Peyer's patch (tissue), 4 donors: ENCODE results near the gene PSMG4. TPM values are rescaled to one million over a fixed set of nuclear protein-coding genes. Genes with fewer than 3 reads are reported as not detected.
A peak's percentile ranks its signal among the peaks of the same experiment; 100 is the strongest.

Source experiments
- DNase-seq, 3 donors: peaks; one replicate each; pipeline ENCODE4 v3.0.0-alpha.2; 2017 to 2019
- H3K27ac ChIP-seq, 4 donors: fragments of 200-600 bp; sonication (generic); one replicate each; pipeline ENCODE4 v1.5.1; 2016 to 2019
- H3K27me3 ChIP-seq, 2 donors: fragments of 200-600 bp; sonication (generic); one replicate each; pipeline ENCODE4 v1.5.1; 2019
- H3K36me3 ChIP-seq, 3 donors: fragments of 200-600 bp; sonication (generic); one replicate each; pipeline ENCODE4 v1.5.1; 2016 to 2019
- H3K4me1 ChIP-seq, 4 donors: fragments of 200-600 bp; sonication (generic); one replicate each; pipeline ENCODE4 v1.5.1; 2016 to 2019
- H3K4me3 ChIP-seq, 4 donors: fragments of 200-600 bp; sonication (generic); 1 replicate in 3 of 4; 2 replicates in 1 of 4; pipeline ENCODE4 v1.5.1; 2016 to 2019; ENCODE audit warnings: mild to moderate bottlenecking in 1 of 4
- H3K9me3 ChIP-seq, 4 donors: fragments of 200-600 bp; sonication (generic); one replicate each; pipeline ENCODE4 v1.5.1; 2016 to 2019; ENCODE audit warnings: mild to moderate bottlenecking in 1 of 4
- POLR2A ChIP-seq, 2 donors: fragments of 450-650 bp; IDR thresholded peaks; one replicate each; pipeline ENCODE4 v1.5.1; 2017; ENCODE audit warnings: antibody characterized with exemption in 2 of 2, mild to moderate bottlenecking in 2 of 2, moderate library complexity in 2 of 2
- total RNA-seq, 4 donors: library from RNA; depleted of rRNA; stranded (reverse); fragments of >200 nt; gene quantifications; one replicate each; pipeline ENCODE4 v1.1.0, GENCODE V29; 2016
- TF ChIP-seq, protein P1 (sequence below), 6 experiments: fragments of 450-650 bp in 4 of 6; fragments of 200-600 bp in 2 of 6; sonication (generic) in 1 of 6; IDR thresholded peaks; one replicate each; pipeline ENCODE4 v1.5.1; 2017 to 2019; ENCODE audit warnings: antibody characterized with exemption in 6 of 6, mild to moderate bottlenecking in 3 of 6, moderate library complexity in 1 of 6

PSMG4 gene
- total RNA-seq, 4 donors from 2014 or later = 6.6 to 16.8 (median 15.9) TPM

GRCh38 chr6:3287976-3288707, 29.4 kb downstream of the PSMG4 start:
- Histone ChIP-seq H3K9me3 (no peaks in the 10 kb centered on the region), H3K4me1 (no peaks in the 10 kb centered on the region), H3K4me3 (no peak overlapping the region), H3K27ac (no peak overlapping the region), H3K36me3 (peaks cover 0 to 70% (median 0%) of the 10 kb centered on the region in 3 donors), H3K27me3 (no peaks in the 10 kb centered on the region)
- TF ChIP-seq POLR2A (IDR thresholded peaks at IDR 0.05) = no peak
- TF ChIP-seq, protein P1, sequence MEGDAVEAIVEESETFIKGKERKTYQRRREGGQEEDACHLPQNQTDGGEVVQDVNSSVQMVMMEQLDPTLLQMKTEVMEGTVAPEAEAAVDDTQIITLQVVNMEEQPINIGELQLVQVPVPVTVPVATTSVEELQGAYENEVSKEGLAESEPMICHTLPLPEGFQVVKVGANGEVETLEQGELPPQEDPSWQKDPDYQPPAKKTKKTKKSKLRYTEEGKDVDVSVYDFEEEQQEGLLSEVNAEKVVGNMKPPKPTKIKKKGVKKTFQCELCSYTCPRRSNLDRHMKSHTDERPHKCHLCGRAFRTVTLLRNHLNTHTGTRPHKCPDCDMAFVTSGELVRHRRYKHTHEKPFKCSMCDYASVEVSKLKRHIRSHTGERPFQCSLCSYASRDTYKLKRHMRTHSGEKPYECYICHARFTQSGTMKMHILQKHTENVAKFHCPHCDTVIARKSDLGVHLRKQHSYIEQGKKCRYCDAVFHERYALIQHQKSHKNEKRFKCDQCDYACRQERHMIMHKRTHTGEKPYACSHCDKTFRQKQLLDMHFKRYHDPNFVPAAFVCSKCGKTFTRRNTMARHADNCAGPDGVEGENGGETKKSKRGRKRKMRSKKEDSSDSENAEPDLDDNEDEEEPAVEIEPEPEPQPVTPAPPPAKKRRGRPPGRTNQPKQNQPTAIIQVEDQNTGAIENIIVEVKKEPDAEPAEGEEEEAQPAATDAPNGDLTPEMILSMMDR (IDR thresholded peaks at IDR 0.05) = no peak
- DNase-seq = peak in 2 of 3 donors; percentile 29 to 36

DNA sequence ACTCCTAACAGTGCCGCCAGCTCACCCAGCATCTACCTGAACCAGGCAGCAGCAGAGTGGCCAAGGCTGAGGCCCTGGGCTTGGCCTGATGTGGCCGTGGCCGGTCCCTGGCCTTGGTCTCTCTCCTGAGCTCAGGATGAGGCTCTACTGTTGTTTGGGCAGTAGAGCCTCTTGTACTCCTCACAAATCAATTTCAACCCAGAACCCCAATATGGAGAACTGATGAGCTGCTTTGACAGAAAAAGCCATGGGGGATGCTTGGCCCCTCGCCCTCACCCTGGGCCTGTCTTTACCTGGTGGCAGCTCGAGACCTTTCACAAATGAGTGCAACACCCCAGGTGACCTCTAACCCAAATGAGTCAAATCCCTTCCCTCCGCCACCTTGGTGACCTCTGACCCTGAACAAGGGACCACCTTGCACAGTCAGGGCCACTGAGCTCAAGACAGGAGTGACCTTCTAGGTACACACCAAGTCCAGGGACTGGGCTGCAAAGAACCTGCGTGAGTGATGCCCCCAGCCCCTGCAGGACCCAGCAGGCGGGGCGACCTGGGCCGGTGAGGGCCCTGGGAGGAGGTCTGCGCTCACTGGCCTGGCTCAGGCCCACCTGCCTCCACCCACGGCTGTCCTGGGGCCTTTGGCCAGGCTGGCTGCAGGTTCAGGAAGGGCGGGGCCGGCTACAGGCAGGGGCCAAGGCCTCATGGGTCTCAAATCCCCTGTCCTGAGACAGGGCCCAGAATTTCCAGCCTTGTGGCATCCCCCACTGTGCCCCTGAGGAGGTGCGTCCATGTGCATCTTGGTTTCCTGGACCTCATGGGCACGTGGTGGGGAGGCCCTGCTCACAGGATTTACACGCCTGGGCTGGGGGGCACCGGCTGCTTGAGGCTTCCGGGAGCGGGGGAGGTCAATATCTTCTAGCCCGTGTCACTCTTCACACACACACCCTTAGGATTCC, 30.2 kb downstream of the PSMG4 start:
- H3K27me3 ChIP-seq = no peaks in the 10 kb centered on the region
- H3K36me3 ChIP-seq = peaks cover 0 to 69% (median 0%) of the 10 kb centered on the region in 3 donors
- TF ChIP-seq, protein P1 (IDR thresholded peaks at IDR 0.05) = no peak
- TF ChIP-seq POLR2A (IDR thresholded peaks at IDR 0.05) = no peak
- DNase-seq = peak in 2 of 3 donors; percentile 44 to 45
- H3K9me3 ChIP-seq = no peaks in the 10 kb centered on the region
- H3K4me1 ChIP-seq = no peaks in the 10 kb centered on the region
- H3K4me3 ChIP-seq = no peak overlapping the region
- no peak overlapping the region for H3K27ac ChIP-seq

GRCh38 chr6:3289664-3290055, 30.9 kb downstream of the PSMG4 start:
- no peak overlapping the region for H3K4me3 ChIP-seq
- no peak overlapping the region for H3K27ac ChIP-seq
- H3K27me3 ChIP-seq = no peaks in the 10 kb centered on the region
- H3K4me1 ChIP-seq = no peaks in the 10 kb centered on the region
- DNase-seq = peak in 2 of 3 donors; percentile 33 to 41
- TF ChIP-seq POLR2A (IDR thresholded peaks at IDR 0.05) = no peak
- TF ChIP-seq, protein P1 (IDR thresholded peaks at IDR 0.05) = no peak
- no peaks in the 10 kb centered on the region for H3K9me3 ChIP-seq
- peaks cover 0 to 62% (median 0%) of the 10 kb centered on the region in 3 donors for H3K36me3 ChIP-seq

DNA sequence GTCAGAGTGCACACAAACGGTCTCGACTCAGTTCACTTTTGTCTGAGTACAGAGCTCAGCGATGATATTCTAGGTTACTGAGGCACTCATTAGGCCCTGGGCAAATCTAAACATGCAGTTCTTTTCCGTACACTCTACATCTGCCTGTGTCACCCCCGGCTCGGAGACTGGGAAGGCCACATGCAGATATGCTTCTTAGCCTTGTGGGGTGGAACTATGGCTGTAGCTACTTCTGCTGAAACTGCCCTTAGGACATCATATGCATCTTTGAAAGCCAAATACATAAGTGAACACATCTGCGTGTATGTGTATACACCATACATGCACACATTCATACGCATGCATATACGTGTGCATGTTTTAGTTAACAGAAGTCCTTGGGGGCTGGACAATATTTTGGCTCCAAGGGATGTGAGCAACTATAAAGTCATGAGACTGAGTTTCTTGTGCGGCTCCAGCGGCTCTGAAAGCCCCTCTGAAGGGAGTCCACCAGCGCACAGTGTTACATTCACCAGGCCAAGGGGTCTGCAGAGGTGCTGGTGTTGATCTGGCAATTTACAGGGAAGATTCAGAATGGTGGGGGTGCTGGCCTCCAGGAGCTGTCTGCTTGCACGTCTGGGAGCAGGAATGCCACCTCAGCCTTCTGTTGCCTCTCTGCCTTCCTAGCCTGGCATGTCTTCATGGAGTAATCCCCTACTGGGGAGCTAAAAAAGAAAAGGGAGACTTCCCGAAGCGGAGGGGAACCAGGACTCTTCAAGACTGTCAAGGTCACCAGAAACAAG, 31.6 kb downstream of the PSMG4 start:
- Histone ChIP-seq H3K27me3 (no peaks in the 10 kb centered on the region), H3K36me3 (peaks cover 0 to 55% (median 0%) of the 10 kb centered on the region in 3 donors), H3K4me1 (no peaks in the 10 kb centered on the region), H3K27ac (no peak overlapping the region), H3K4me3 (no peak overlapping the region), H3K9me3 (no peaks in the 10 kb centered on the region)
- peak in 2 of 3 donors; percentile 24 to 31 for DNase-seq
- no peak for TF ChIP-seq POLR2A (IDR thresholded peaks at IDR 0.05)
- TF ChIP-seq, protein P1 (IDR thresholded peaks at IDR 0.05) = no peak

- TF ChIP-seq, protein P1 (IDR thresholded peaks at IDR 0.05) = no peak
- Histone ChIP-seq H3K4me3 (no peak overlapping the region), H3K36me3 (peaks cover 0 to 52% (median 0%) of the 10 kb centered on the region in 3 donors), H3K4me1 (peaks cover 0 to 4% (median 0%) of the 10 kb centered on the region in 4 donors), H3K27ac (no peak overlapping the region), H3K27me3 (no peaks in the 10 kb centered on the region), H3K9me3 (no peaks in the 10 kb centered on the region)
- DNase-seq = peak in 2 of 3 donors; percentile 31 to 33
Measured at GRCh38 chr6:3290931-3291211, 32.1 kb downstream of the PSMG4 start.
